Gastrocnemius medialis (tissue), 4 donors: ENCODE measurements around the gene ADCY4. TPM values are rescaled to one million over a fixed set of nuclear protein-coding genes. Genes with fewer than 3 reads are reported as not detected.

Experiments
- ATAC-seq, 2 donors: fragments of 150-250 bp; one replicate each; pipeline ENCODE4 v1.9.1; 2016
- DNase-seq, 2 donors: peaks; one replicate each; pipeline ENCODE4 v3.0.0-alpha.2; 2019
- H3K27ac ChIP-seq, 4 donors: fragments of 200-600 bp; sonication (generic); 1 replicate in 1 of 4; 2 replicates in 3 of 4; pipeline ENCODE4 v1.5.1; 2016 to 2018; ENCODE audit warnings: mild to moderate bottlenecking in 2 of 4, moderate library complexity in 1 of 4
- H3K27me3 ChIP-seq, 3 donors: fragments of 200-600 bp; sonication (generic) in 2 of 3; 1 replicate in 1 of 3; 2 replicates in 2 of 3; pipeline versions ENCODE4 v1.5.1 to v1.6.0; 2016 to 2019; ENCODE audit warnings: mild to moderate bottlenecking in 1 of 3, moderate library complexity in 1 of 3
- H3K36me3 ChIP-seq, 2 donors: fragments of 200-600 bp; sonication (generic) in 1 of 2; one replicate each; pipeline ENCODE4 v1.5.1; 2017 to 2018
- H3K4me1 ChIP-seq, 2 donors: fragments of 200-600 bp; sonication (generic) in 1 of 2; one replicate each; pipeline ENCODE4 v1.5.1; 2016 to 2017; ENCODE audit warnings: mild to moderate bottlenecking in 2 of 2
- H3K4me3 ChIP-seq, 4 donors: fragments of 200-600 bp; sonication (generic) in 3 of 4; 1 replicate in 1 of 4; 2 replicates in 3 of 4; pipeline ENCODE4 v1.5.1; 2016 to 2019; ENCODE audit warnings: mild to moderate bottlenecking in 2 of 4
- H3K9me3 ChIP-seq, 3 donors: fragments of 200-600 bp; sonication (generic) in 2 of 3; 1 replicate in 1 of 3; 2 replicates in 2 of 3; pipeline ENCODE4 v1.5.1; 2016 to 2019
- CTCF ChIP-seq, 5 experiments: fragments of 450-650 bp in 3 of 5; fragments of 200-600 bp in 2 of 5; sonication (generic) in 2 of 5; IDR thresholded peaks in 4 of 5; conservative IDR thresholded peaks in 1 of 5; 1 replicate in 4 of 5; 2 replicates in 1 of 5; pipeline ENCODE4 v1.5.1; 2016 to 2019; ENCODE audit warnings: antibody characterized with exemption in 5 of 5, mild to moderate bottlenecking in 3 of 5, moderate library complexity in 3 of 5
- POLR2A ChIP-seq, 2 donors: fragments of 450-650 bp; IDR thresholded peaks; one replicate each; pipeline ENCODE4 v1.6.1; 2017; ENCODE audit warnings: antibody characterized with exemption in 2 of 2, mild to moderate bottlenecking in 2 of 2, moderate library complexity in 2 of 2
- in situ Hi-C, 4 donors: fragments of 200-750 bp; cut with MboI; loops; one replicate each; pipeline versions ENCODE4 v1.15.0 to v1.8.0; 2017; ENCODE audit warnings: low sequenced_read_pairs in 4 of 4
- intact Hi-C: fragments of 100-400 bp; cut with DNase I; formaldehyde crosslinking; loops from one replicate; pipeline ENCODE4 v1.15.1; 2023; ENCODE audit warnings: low total_unique reads
- total RNA-seq, 4 donors: library from RNA; depleted of rRNA; stranded (reverse); fragments of >200 nt; gene quantifications; one replicate each; pipeline versions ENCODE4 v1.1.0 to v1.2.3, GENCODE V29; 2016

ADCY4 gene
- total RNA-seq, 4 donors from 2014 or later = 7.9 to 16.6 (median 8.7) TPM

- intact Hi-C loops = no loop called here
- Histone ChIP-seq H3K4me3 (no peak overlapping the region), H3K27me3 (peaks cover 11 to 31% (median 20%) of the 10 kb centered on the region in 3 donors), H3K4me1 (peaks cover 0 to 2% of the 10 kb centered on the region in 2 donors), H3K9me3 (no peaks in the 10 kb centered on the region), H3K27ac (no peak overlapping the region), H3K36me3 (no peaks in the 10 kb centered on the region)
- in situ Hi-C loops = no loop called here
- DNase-seq (no peak), ATAC-seq (no peak)
- TF ChIP-seq CTCF (IDR thresholded peaks at IDR 0.05 in 4 of 5, conservative IDR thresholded peaks at IDR 0.05 in 1 of 5) (no peak), POLR2A (IDR thresholded peaks at IDR 0.05) (no peak)
Measured at GRCh38 chr14:24321212-24321975, 13.5 kb downstream of the ADCY4 start.

DNA sequence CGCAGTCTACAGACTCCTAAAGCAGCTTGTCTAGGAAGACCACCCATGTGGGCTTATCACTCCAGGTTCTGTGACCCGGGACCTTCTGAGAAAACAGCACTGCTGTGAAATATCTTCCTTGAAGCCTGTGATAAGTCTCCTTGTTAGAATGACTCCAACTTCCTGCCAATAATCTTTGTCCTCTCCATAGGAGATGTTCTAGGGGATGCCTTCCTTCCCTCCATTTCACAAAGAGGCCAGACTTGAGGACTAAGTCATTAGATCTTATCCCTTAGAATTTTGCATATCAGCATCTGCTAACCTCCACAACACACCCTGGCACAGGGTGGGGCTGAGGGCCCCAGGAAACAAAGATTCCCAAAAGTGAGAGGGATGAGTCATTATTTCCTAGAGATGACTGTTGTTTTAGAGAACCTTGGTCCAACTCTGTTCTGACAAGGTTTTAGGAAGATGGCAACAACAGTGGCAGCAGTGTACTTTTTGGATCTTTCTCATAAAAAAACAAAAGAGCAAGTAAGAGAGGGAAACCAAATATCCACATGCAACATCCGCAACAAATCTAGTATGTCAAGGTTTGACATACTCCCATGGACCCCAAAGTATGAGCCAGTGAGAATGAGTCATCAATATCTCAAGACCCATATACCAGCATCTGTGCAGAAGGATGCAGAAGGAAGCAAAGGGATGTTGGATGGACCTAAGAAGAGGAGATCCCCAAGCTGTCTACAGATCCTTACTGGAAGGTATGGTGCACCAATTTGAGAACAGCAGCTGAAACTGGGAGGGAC is 17.5 kb downstream of the ADCY4 start:
- Histone ChIP-seq H3K27me3 (peaks cover 11 to 31% (median 20%) of the 10 kb centered on the region in 3 donors), H3K4me1 (peaks cover 0 to 9% of the 10 kb centered on the region in 2 donors)

DNA sequence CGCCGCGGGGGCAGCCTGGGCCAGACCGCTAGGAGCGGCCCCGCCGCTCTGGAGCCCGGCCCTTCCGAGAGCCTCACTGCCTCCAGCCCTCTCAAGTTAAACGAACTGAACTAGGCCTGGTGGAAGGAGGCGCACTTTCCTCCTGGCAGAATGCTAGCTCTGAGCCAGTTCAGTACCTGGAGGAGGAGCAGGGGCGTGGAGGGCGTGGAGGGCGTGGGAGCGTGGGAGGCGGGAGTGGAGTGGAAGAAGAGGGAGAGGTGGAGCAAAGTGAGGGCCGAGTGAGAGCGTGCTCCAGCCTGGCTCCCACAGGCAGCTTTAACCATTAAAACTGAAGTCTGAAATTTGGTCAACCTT is 18.3 kb downstream of the ADCY4 start:
- no peak for TF ChIP-seq CTCF (IDR thresholded peaks at IDR 0.05 in 4 of 5, conservative IDR thresholded peaks at IDR 0.05 in 1 of 5)
- TF ChIP-seq POLR2A (IDR thresholded peaks at IDR 0.05) = no peak
- H3K27me3 ChIP-seq = peaks cover 11 to 31% (median 20%) of the 10 kb centered on the region in 3 donors
- no peak for DNase-seq
- H3K9me3 ChIP-seq = no peaks in the 10 kb centered on the region
- H3K4me1 ChIP-seq = peaks cover 0 to 9% of the 10 kb centered on the region in 2 donors
- H3K27ac ChIP-seq = peak overlapping the region in 2 of 4 donors; percentile 49 to 53
- ATAC-seq = no peak
- in situ Hi-C loops = no loop called here
- H3K4me3 ChIP-seq = peak overlapping the region in 1 of 4 donors; percentile 18
- no peaks in the 10 kb centered on the region for H3K36me3 ChIP-seq
- intact Hi-C loops = no loop called here

More for the DNA sequence above, 17.5 kb downstream of the ADCY4 start:
- in situ Hi-C loops (no loop called here), intact Hi-C loops (no loop called here)
- TF ChIP-seq CTCF (IDR thresholded peaks at IDR 0.05 in 4 of 5, conservative IDR thresholded peaks at IDR 0.05 in 1 of 5) (no peak), POLR2A (IDR thresholded peaks at IDR 0.05) (no peak)
- no peak for ATAC-seq
- DNase-seq = no peak
- H3K9me3 ChIP-seq = no peaks in the 10 kb centered on the region
- no peak overlapping the region for H3K4me3 ChIP-seq
- no peaks in the 10 kb centered on the region for H3K36me3 ChIP-seq
- H3K27ac ChIP-seq = no peak overlapping the region

DNA sequence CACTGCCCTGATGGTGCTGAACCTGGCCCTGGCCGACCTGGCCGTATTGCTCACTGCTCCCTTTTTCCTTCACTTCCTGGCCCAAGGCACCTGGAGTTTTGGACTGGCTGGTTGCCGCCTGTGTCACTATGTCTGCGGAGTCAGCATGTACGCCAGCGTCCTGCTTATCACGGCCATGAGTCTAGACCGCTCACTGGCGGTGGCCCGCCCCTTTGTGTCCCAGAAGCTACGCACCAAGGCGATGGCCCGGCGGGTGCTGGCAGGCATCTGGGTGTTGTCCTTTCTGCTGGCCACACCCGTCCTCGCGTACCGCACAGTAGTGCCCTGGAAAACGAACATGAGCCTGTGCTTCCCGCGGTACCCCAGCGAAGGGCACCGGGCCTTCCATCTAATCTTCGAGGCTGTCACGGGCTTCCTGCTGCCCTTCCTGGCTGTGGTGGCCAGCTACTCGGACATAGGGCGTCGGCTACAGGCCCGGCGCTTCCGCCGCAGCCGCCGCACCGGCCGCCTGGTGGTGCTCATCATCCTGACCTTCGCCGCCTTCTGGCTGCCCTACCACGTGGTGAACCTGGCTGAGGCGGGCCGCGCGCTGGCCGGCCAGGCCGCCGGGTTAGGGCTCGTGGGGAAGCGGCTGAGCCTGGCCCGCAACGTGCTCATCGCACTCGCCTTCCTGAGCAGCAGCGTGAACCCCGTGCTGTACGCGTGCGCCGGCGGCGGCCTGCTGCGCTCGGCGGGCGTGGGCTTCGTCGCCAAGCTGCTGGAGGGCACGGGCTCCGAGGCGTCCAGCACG is 18.9 kb downstream of the ADCY4 start:
- peak overlapping the region in 2 of 4 donors; percentile 18 to 22 for H3K4me3 ChIP-seq
- intact Hi-C loops (no loop called here), in situ Hi-C loops (no loop called here)
- no peaks in the 10 kb centered on the region for H3K36me3 ChIP-seq
- DNase-seq (peak in 1 of 2 donors; percentile 31), ATAC-seq (peak; percentile 17 to 56)
- TF ChIP-seq CTCF (IDR thresholded peaks at IDR 0.05 in 4 of 5, conservative IDR thresholded peaks at IDR 0.05 in 1 of 5) = peak in 4 of 5 experiments; percentile 16 to 46 (median 27)
- TF ChIP-seq POLR2A (IDR thresholded peaks at IDR 0.05) = no peak
- peaks cover 0 to 9% of the 10 kb centered on the region in 2 donors for H3K4me1 ChIP-seq
- peaks cover 11 to 31% (median 20%) of the 10 kb centered on the region in 3 donors for H3K27me3 ChIP-seq
- H3K9me3 ChIP-seq = no peaks in the 10 kb centered on the region
- peak overlapping the region in 3 of 4 donors; percentile 49 to 74 (median 53) for H3K27ac ChIP-seq
